T-helper 22 cell (primary cell): ENCODE measurements around the gene PRR23E.

Experiments
- DNase-seq: peaks from one replicate; pipeline ENCODE4 v3.0.0-alpha.2; 2020; ENCODE audit warnings: low read depth

Gene PRR23E

DNA sequence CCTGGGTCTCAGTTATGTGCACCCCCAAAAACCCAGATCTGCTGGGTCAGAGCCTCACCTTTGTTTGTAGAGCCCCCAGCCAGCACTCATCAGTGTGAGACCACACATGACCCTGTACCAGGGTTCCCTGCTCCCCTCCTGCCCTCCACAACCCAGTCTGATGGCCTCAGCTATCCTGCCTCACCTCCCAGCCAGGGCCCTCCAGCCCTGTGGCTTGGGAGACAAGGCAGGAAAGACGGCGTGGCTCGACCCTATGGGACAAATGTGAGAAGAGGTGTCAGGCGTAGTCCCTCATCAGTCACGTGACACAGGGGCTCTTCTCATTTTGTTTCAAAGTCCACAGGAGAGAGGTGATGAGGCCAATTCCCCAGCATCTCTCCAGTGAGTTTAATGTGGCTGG is 28.3 kb upstream of the PRR23E start:
- no peak for DNase-seq

DNA sequence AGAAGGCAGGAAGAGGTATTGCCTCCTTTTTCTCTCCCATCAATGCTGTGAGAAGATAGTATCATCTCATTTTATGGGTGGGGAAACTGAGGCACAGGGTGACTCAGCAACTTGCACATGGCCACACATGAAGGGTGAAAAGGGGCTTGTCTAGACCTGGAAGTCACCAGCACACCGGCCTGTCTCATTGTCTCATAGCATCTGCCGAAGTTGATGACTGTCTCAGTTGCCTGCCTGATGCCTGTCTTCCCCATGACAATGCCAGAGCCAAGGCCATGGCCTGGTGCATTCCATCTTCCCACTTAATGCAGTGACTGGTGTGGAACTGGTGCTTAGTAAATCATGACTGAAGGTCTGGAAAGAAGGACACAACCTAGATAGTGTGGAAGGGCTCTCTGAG is 27.9 kb upstream of the PRR23E start:
- no peak for DNase-seq

DNA sequence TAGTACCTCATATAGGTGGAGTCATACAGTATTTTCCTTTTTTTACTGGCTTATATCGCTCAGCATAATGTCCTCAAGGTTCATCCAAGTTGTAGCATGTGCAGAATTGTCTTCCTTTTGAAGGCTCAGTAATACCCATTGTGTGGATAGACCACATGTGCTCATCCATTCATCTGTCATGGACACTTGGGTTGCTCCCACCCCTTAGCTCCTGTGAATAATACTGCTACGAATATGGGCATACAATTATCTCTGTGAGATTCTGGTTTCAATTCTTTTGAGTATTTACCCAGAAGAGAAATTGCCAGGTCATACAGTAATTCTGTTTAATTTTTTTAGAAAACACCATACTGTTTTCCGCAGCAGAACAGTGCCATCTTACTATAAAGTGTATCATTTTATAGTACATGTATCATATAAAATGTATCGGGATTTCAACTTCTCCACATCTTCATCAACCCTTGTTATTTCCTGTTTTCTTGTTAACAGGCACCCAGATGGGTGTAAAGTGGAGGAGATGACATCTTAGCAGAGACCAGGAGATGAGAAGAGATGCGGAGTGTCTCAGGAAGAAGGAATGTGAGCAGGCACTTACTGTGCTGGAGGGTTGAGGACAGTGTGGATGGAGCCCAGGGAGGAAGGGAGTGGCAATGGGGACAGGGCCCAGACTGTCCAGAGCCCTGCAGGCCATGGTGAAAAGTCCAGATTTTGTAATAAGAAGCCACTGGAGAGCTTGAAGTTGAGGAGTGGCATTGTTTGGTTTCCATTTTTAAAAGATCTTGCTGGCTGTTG is 27.0 kb upstream of the PRR23E start:
- no peak for DNase-seq

DNA sequence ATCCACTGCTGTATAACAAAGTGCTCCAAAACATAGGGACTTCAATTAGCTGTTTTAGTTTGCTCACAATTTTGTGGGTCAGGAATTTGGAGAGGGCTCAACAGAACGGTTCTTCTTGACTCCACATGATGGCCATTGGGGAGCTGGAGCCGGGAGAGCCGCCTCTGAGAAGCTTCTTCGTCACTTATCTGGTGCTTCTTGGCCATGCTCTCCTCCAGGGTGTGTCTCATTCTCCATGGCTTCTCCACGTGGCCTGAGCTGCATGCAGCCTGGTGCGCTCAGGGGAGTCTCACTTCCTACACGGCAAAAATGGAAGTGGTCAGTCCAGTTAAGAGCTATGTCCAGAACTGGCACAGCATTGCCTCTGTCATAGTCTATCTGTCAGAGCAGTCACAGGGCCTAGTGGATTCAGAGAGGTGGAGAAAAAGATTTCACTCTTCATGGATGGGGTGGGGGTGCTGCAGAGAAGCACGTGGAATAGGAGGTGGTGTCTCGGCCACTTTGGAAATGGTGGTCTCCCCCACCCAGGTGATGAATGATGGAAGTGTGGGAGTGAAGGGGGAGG is 26.3 kb upstream of the PRR23E start:
- no peak for DNase-seq

DNA sequence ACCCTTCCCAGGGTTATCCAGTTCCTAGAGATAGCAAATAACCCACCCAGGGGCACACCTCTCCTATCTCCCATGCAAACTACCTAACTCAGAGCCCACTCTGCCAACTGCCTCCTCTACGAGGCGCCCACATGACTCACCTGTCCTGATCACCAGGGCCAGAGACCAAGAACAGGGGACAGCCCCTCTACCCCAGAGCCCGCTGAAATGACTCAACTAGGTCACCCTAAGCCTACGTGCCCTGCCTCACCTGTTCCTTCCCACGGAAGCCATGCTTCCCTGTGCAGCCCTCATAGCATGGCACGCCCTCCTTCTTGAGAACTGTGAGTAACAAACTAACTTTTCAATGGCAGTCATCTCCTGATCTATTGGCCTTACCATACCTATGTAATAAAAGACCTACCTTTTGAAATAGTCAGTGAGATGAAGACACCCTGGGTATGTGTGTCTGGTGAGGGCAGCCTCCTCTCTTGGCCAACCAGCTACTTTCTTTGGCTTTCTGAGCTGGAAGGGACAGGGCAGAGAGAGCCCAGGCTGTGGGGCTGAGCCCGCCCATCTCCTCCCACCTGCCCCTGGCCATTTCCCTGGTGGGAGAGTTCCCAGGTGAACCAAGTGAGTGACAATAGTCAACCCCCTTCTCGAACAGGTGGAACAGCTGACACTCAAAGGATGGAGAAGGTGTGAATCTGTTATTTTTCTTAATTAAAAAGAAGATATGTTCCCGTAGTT is 25.5 kb upstream of the PRR23E start:
- DNase-seq: no peak

DNA sequence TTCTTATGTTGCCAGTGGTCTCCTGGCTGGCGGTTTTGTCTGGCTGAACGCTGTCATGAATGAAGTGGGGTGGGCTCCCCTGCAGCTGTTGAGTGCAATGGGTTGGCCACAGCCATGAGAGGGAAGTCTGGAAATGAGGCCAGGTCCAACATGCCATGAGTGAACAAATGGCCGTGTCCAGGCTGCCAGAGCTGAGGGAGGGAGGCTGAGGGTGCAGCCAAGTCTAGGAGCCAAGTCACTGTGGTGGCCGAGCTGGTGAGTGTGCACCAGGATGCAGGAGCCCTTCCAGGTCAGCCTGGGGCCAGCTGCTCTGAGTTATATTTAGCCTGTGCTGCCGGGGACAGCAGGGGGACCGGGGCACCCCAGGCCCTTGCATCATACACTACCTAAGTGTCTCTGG is 24.7 kb upstream of the PRR23E start:
- no peak for DNase-seq

DNA sequence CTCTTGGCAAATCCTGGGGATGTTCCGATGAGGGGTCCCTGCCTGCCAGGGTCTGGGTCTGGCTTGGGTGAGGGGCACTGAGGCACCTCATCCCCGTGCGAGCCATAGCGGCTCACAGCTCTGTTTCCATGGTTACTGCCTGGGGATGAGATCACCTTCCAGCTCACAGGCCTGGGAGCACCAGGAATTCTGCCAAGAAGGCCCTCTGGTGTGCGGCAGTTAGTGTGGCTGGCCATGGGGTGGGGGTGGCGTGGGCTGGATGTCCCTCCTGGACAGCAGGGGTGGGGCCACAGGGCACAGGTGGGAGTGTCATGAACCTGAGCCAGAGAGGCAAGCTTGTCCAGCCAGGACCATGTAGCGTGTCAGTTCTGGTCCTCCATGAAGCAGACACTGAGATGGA is 22.1 kb upstream of the PRR23E start:
- no peak for DNase-seq

DNA sequence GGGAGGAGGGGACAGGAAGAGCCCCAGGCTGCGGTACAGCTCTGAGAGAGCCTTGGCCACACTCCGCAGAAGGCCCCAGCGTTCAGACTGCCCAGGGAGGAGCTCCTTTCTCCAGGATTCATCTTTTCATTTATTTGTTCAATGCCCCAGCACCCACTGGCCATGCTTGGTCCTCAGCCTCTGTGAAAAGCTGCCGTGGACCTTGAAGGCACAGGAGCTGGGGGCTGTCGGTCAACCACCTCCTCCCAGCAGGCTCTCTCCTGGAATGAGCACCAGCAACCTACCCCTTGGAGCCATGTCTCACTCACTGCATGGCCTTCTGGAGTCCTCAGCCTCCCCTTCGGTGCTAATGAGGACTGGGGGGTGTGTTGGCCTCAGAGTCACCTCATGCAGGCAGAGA is 21.6 kb upstream of the PRR23E start:
- DNase-seq: no peak

DNA sequence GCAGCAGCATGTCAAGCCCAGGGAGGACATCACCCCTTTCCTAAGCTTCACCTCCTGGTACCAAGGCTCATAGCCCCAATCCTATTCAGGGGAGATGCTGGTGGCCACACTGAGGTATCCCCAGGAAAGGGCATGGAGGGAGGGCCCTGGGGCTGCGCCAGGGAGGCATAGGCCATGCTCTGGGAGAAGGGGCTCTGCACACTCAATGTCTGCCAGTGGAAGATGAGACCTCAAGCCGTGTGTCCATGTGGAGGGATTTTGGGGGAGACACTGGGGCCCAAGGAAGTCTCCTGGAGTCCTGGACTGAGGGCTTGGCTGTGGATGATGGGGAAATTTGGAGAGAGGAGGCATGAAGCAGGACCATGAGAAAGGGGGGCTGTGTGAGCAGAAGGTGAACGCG is 21.2 kb upstream of the PRR23E start:
- DNase-seq: no peak

DNA sequence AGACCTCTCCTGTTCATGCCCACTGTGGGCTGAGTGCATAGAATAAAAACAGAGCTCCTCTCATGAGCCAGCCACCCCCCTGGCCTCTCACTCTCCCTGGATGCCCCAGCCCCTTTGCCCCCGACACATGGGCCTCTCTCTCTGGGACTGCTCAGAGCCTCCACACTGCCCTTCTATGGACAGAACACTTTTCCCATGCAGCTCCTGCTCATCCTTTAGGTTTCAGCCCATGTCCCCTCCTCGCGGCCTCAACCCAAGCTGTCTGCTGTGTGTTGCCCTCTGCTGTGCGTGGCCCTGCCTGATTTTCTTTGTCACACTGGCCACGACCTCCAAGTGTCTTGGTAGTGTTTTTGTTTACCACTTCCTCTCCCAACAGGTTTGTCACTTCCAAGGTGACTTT is 20.7 kb upstream of the PRR23E start:
- no peak for DNase-seq

DNA sequence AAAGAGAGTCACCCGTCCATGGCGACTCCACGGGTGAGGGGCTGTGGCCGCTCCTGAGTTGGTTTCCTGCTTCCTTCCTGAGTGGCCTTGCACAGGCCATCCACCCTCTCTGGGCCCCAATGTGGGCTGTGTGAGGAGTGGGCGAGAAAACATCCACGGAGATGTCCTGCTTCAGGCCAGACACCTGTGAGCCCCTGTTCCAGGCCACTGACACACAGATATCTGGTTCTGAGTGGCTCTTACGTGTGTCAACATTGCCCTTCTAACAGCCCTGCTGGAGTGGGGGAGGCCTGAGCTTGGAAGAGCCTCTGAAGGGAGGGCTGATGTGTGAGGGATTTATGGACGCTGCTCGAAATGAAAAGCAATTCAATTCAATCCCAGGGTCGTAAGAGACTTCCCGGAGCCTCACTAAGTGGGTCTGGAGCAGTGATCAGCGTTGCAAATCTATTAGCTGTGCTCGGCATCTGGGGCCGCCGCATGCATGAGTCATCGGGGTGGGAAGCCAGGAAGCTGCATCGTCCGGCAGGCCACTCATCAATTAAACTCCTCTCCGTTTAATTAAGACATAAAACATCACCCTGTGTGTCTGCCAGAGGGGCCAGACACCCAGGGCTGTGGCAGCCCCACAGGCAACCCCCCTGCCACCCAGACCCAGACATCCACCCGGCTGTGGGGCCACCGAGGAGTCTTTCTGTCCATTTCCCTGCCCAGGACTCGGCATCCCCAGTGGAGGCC is 20.0 kb upstream of the PRR23E start:
- no peak for DNase-seq

DNA sequence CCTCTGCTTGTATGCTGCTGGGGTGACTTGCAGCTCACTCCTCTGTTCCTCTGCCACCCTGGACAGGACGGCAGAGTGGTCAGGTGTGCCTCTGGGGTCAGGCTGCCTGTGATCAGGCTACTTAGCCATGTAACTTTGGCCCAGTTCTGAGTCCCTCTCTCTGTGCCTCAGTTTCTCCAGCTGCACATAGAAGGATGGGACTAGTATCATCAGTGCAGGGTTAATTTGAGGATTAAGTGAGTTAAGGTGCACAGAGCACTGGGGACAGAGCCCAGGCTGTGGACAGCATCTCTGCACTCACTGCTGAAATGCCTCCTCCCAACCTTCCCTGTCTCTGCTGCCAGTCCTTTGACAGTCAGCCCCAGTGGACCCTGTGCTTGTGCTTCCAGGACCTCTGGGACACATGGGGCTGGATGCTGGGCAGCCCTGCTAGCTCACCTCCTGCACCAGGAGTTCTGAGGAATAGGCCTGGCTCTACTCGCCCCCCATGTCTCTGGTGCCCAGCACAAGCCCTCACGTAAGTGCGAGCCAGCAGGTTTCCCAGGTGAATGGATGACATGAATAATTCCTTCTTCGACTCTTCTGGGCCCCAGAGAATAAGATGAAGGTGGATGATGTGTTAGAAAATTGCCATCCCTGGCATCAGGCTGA is 19.3 kb upstream of the PRR23E start:
- no peak for DNase-seq

DNA sequence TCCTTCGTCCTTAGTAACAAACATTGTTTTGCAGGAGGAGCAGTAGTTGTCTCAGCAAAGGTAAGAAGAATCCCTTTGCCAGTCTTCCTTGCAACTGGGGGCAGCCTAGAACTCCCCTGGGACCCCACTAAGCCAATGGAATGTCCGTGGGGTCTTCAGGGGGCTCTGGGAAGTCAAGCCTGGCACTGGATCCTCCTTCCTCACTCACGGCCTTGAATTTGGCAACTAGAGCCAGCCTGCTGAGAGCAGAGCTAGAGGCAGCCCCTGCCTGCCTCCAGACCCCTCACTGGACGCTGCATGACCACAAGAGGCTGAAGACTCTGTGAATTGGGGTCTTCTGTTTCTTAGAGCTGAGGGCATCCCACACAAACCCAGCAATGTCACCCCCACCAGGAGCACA is 18.6 kb upstream of the PRR23E start:
- DNase-seq: no peak

DNA sequence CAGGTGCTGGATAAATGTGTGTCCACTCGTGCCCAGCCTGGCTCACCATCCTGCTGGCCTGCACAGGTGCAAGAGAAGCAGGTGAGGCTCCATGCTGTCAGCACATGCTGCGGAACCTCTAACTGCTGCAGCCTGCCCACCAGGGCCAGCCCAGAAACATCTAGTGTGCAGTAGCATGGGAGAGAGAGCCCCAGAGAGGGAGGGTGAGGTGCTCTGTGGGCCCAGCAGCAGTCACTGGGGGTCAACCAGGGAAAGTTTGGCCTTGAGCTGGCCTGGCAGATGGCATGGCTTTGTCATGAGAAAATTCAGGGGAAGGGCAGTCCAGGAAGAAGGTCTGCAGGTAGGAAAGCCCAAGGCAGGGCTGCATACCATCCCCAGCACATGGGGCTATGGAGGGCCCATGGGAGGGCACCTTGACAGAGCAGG is 18.2 kb upstream of the PRR23E start:
- no peak for DNase-seq

DNA sequence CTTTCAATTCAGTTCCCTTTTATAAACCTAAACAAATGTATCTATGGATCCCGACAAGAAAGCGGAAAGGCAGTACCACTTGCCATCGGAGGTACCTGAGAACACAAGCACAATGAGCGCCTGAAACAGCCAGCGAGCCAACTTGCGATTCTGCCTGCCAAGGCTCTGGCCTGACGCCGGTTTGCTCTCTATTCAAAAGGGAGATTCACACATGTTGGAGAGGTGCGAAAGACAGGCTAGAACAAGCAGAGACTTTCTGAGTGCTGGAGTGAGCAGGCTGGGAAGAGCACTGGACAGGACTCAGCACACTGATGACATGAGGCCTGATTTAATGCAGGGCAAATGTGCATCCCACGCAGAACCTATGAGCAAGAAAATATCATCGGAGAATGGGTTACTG is 17.7 kb upstream of the PRR23E start:
- no peak for DNase-seq

DNA sequence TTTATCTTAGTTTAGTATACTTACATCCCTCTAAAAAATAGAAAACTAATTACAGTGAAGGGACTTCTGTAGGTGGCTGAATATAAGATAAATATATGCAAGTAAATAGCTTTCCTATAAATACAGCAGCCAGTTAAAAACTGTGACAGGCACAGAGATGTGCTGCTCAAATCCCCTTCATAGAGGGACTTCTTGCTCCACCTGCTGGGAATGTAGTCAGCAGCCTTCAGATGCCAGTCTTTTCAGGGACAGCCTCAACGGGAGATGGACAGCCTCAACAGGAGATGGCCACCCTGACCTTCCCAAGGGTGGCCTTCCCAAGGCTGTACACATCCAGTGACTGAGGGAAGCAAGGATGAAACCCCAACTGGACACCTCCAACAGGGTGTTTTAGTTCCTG is 15.7 kb upstream of the PRR23E start:
- no peak for DNase-seq

DNA sequence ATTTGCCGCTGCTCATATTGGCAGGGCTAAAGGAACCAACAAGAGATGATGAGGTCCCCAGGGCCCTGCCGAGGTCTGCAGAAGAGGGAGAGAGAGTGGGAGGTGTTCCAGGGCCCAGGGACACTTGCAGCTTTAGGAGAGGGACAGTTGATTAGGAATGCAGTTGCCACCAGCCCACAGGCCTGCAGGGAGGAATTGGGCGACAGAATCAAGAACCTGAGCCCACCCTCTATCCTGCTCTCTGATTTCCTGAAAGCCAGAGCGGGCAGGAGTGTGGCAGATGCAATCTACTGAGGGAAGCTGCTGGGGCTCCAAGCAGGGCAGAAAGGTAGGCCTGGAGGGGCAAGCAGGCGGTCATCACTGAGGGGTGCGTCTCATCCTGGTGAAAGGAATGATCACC is 12.1 kb upstream of the PRR23E start:
- DNase-seq: no peak

DNA sequence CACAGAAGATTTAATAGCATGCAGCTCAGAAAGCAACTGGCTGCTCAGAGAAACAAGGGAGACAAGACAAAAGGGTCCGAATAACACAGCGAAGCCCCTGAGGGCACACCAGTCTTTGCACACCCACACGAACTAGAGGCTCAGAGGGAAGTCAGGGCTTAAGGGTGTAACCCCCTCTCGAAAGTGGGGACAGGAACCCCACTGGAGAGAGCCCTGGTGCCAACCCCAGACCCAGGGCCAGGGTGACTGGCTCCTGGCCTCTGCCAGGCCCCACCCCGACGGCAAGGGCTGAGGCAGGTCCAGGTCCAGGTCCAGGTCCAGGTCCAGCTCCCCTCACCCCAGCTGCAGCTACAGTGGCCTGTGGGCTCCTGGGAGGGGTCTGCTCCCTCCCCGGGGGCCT is 10.5 kb upstream of the PRR23E start:
- DNase-seq: no peak

DNA sequence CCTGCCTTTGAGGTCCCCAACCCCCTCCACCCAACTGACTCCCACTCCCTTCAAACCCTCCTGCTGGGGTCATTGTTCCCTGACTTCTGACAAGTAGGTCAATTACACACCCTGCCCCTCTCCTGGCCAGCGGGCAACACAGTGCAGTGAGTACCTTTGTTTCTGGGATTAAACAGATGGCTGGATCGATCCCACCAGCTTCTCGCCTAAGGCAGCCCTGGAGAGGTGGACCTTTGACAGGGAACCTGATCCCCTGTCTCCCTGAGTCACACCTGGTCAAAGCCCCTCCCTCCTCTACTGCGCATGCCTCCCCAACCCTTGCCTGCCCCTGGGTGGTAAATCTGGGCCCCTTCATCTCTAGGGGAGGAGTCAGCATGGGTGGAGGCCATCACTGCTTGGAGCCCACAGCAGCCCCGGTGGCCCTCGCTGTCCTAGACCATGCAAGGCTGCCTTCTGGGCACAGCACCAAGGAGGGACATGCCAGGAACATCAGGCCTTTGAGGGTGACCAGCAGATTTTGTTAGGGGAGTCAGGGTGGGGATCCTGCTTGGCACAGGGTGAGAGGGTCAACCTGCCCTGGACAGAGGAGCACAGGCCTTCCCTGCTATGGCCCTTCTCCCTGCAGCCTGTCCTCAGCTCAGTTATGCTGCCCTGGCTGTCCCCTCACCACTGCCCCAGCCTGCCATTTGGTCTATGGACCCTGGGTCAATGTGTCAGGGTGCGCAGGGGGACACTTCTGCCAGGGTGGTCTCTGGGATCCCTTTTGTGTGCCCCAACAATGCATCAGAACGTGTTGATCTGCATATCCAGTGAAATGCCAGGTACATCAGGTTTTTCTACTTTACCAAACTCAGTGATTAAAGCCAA is 9.8 kb upstream of the PRR23E start:
- DNase-seq: no peak

DNA sequence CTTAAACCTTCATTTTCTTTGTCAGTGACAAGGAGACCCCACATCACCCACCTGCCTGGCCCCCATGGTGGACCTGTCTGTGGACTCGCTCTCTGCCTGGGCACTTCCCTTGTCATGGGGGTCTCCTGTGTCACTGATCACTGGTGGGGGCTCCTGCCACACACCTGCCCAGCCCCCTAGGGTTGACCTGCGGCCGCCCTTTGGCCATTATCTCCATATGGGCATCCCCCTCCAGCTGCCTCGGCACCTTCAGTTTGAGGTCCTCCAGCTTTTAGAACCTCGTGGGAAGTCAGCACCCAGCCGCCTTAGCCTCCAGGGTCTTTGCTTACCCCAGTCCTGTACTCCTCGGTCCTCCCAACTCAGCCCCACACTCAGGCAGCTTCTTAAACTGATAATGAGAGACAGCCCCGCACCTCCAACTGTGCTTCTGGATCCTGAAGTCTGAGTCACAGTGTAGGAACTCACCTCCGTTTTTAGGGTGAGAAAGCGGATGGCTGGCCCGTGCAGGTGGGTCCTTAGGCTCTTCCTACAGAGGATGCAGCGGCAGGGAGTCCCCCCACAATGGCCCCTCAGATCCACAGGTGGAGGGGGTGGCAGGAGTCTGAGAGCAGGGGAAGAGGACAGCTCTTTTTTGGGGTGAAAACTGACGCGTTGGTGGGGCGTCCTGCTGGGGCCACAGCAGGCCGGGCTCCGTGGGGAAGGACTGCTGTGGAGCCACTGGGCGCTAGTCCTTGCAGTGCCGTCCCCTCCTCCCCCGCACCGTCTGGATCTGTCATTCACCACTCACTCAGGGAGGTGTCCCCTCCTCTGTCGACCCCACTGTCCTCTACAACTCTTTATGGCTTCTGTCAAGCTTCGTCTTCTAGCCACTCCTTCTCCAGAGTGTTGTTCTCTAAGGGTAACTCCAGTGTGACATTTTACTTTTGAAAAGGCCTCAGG is 8.7 kb upstream of the PRR23E start:
- no peak for DNase-seq
